ENCODE results near the gene FRK. TPM values are rescaled to one million over a fixed set of nuclear protein-coding genes. Genes with fewer than 3 reads are reported as not detected.

FRK gene
- polyA plus RNA-seq, 3 donors from 2014 or later = not detected

GRCh38 chr6:116040993-116041392 lies 19.7 kb downstream of the FRK start:
- Mint-ChIP-seq H3K27ac (no peak overlapping the region), H3K27me3 (ENCODE audit: low read depth in 3 of 3) (peaks cover 0 to 18% (median 5%) of the 10 kb centered on the region in 3 donors), H3K4me3 (no peak overlapping the region), H3K4me1 (no peaks in the 10 kb centered on the region), H3K36me3 (no peaks in the 10 kb centered on the region), H3K9me3 (peaks cover 0 to 6% (median 0%) of the 10 kb centered on the region in 6 donors)
- no peak for DNase-seq

DNA sequence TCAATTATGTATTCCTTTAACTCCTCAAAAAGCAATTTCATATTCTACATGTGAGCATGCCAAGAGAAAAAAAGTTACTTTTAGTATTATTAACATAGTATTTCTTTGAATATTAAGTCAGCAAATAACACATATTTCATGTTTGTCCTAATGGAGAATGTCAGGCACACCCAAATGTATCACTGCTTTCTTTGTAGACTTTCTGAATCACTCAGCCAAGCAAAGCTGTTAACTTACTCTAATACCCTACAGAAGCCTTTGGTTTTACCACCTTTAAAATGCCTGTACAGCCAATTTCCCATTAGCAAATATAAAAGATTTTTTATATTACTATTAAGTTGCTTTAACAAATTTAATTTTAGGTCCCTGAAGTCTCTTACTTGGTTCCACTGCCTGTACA lies 23.8 kb downstream of the FRK start:
- H3K27me3 Mint-ChIP-seq (ENCODE audit: low read depth in 3 of 3) = peaks cover 2 to 11% (median 5%) of the 10 kb centered on the region in 3 donors

GRCh38 chr6:116036075-116036773 lies 24.5 kb downstream of the FRK start:
- no peak overlapping the region for H3K4me3 Mint-ChIP-seq
- no peaks in the 10 kb centered on the region for H3K9me3 Mint-ChIP-seq
- no peak overlapping the region for H3K27ac Mint-ChIP-seq
- DNase-seq = no peak
- peaks cover 2 to 11% (median 5%) of the 10 kb centered on the region in 3 donors for H3K27me3 Mint-ChIP-seq (ENCODE audit: low read depth in 3 of 3)
- no peaks in the 10 kb centered on the region for H3K4me1 Mint-ChIP-seq
- H3K36me3 Mint-ChIP-seq = no peaks in the 10 kb centered on the region

More for the DNA sequence above, 23.8 kb downstream of the FRK start:
- H3K36me3 Mint-ChIP-seq = no peaks in the 10 kb centered on the region
- H3K4me1 Mint-ChIP-seq = no peaks in the 10 kb centered on the region
- no peaks in the 10 kb centered on the region for H3K9me3 Mint-ChIP-seq
- H3K4me3 Mint-ChIP-seq = no peak overlapping the region
- DNase-seq = no peak
- H3K27ac Mint-ChIP-seq = no peak overlapping the region

DNA sequence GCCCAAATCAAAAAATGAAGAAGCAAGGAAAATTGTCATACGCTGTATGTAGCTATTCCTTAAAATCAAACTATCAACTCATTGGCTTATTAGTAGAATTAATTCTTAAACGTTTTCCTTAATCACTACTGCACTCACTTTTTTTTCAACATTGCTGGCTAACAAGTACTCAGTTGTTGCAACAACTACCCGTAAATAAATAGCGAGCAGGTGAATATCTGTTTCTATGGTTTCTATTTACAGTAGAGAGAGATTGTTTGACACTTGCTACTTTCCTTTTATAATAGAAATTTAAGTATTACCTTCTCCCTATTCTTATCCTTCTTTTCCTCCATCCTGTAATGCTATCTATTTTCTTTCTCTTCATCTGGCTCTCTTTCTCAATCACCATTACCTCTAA lies 25.1 kb downstream of the FRK start:
- Mint-ChIP-seq H3K4me3 (no peak overlapping the region), H3K4me1 (no peaks in the 10 kb centered on the region), H3K9me3 (no peaks in the 10 kb centered on the region), H3K27ac (no peak overlapping the region), H3K36me3 (no peaks in the 10 kb centered on the region), H3K27me3 (ENCODE audit: low read depth in 3 of 3) (peaks cover 2 to 9% (median 5%) of the 10 kb centered on the region in 3 donors)
- DNase-seq = no peak

DNA sequence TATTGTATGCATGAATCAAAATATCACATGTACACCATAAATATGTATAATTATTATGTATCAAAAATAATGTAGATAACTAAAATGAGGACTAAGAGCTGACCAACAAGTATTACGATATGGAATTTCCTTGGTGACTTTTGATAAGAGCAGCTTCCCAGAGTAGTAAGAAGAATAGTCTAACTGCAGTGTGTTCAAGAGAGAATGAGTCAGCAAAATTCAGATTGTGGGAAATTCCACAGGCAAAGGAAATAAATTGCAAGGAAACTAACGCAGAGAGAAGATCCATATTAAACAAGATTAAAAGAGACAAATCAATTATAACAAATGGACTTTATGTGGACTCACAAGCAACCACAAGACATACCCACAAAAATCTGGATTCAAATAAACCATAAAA lies 26.4 kb downstream of the FRK start:
- Mint-ChIP-seq H3K4me3 (no peak overlapping the region), H3K27ac (no peak overlapping the region), H3K36me3 (no peaks in the 10 kb centered on the region), H3K4me1 (no peaks in the 10 kb centered on the region), H3K9me3 (no peaks in the 10 kb centered on the region), H3K27me3 (ENCODE audit: low read depth in 3 of 3) (peaks cover 5 to 7% (median 5%) of the 10 kb centered on the region in 3 donors)
- DNase-seq = no peak

DNA sequence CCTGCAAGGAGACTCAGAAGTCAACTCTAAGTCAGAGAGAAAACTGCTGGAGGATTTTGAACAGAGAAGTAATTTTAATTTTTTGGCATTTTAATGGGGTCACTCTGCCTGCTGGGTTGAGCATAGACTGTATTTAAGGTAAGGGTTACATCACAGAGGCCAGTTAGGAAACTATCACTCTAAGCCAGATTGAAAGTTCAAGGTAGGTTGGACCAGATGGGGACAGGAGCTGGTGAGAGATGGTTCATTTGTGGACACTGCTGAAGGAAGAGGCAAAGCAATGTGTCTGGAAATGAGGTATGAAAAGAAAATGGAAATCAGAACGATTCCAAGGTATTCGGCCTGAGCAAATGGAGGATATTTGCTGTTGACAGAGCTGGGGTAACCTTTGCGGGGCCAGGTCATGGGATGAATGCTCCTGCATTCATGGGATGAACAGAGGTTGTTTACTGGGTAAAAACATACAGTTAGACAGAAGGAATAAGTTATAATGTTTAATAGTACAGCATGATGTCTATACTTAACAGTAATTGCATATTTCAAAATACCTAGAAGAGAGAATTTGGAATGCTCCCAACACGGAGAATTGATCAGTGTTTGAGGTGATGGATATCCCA lies 26.9 kb downstream of the FRK start:
- Mint-ChIP-seq H3K4me3 (no peak overlapping the region), H3K9me3 (no peaks in the 10 kb centered on the region), H3K4me1 (no peaks in the 10 kb centered on the region), H3K27me3 (ENCODE audit: low read depth in 3 of 3) (peaks cover 2 to 5% (median 5%) of the 10 kb centered on the region in 3 donors), H3K36me3 (no peaks in the 10 kb centered on the region), H3K27ac (no peak overlapping the region)
- DNase-seq = no peak

GRCh38 chr6:116030770-116031169 lies 29.9 kb downstream of the FRK start:
- Mint-ChIP-seq H3K27ac (no peak overlapping the region), H3K36me3 (no peaks in the 10 kb centered on the region), H3K27me3 (ENCODE audit: low read depth in 3 of 3) (peaks cover 0 to 7% (median 0%) of the 10 kb centered on the region in 3 donors), H3K4me1 (no peaks in the 10 kb centered on the region), H3K4me3 (no peak overlapping the region), H3K9me3 (no peaks in the 10 kb centered on the region)
- no peak for DNase-seq

DNA sequence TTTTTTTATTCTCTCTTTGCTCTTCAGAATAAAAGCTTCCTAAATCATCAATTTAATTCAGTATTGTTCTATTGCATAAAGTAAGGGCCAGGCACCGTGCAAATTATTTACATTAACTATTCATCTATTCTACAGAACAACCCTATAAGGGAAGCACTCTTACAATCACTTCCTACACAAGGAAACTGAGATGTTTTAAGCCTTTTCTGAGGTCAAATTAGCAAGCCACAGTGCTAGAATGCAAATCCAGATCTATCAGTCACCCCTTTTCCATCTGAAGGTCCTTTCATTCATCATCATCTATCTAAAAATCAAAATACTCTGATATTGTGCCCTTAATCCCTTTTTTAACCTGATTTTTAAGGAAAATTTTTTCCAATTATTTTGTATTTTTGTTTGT lies 31.2 kb downstream of the FRK start:
- H3K4me3 Mint-ChIP-seq = no peak overlapping the region
- H3K36me3 Mint-ChIP-seq = no peaks in the 10 kb centered on the region
- H3K27me3 Mint-ChIP-seq (ENCODE audit: low read depth in 3 of 3) = peaks cover 0 to 5% (median 0%) of the 10 kb centered on the region in 3 donors
- H3K4me1 Mint-ChIP-seq = no peaks in the 10 kb centered on the region
- no peak for DNase-seq
- no peaks in the 10 kb centered on the region for H3K9me3 Mint-ChIP-seq
- H3K27ac Mint-ChIP-seq = no peak overlapping the region

DNA sequence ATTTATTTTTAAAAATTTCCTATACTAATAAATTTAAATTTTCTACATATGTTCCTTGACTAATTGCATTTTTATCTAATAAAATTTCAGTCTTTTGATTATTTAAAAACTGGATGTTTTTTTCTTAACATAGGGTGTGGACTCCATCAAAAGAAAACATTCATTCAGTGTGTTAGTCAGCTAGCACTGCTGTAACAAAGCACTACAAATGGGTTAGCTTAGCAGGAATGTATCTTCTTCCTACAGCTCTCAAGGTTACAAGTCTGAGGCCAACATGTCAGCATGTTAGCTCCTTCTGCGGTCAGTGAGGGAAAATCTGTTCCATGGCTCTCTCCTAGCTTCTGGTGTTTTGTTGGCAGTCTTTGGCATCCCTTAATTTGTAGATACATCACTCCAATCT lies 32.5 kb downstream of the FRK start:
- Mint-ChIP-seq H3K27ac (no peak overlapping the region), H3K4me1 (no peaks in the 10 kb centered on the region), H3K36me3 (no peaks in the 10 kb centered on the region), H3K4me3 (no peak overlapping the region), H3K9me3 (no peaks in the 10 kb centered on the region), H3K27me3 (ENCODE audit: low read depth in 3 of 3) (peaks cover 0 to 5% (median 0%) of the 10 kb centered on the region in 3 donors)
- DNase-seq = no peak

DNA sequence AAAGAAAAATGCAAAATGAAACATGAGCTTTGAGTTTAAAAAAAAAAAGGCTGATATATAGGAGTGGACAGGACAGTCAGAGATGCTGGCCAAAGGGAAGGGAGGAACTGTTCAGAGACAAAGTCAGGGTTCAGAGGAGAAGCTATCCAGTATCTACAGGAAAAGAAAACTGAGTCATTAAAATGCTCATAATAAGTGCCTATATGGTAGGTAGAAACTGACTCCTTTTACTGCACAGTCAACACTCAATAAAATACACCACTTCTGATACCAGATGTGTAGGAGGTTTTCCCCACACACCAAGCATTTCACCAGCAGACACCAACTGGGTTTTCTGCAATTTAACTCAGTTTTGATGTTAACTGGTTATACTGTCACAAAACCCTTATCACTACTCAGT lies 32.9 kb downstream of the FRK start:
- Mint-ChIP-seq H3K9me3 (no peaks in the 10 kb centered on the region), H3K27ac (no peak overlapping the region), H3K4me1 (no peaks in the 10 kb centered on the region), H3K4me3 (no peak overlapping the region), H3K36me3 (no peaks in the 10 kb centered on the region), H3K27me3 (ENCODE audit: low read depth in 3 of 3) (peaks cover 0 to 5% (median 0%) of the 10 kb centered on the region in 3 donors)
- no peak for DNase-seq

GRCh38 chr6:116025405-116025804 lies 35.3 kb downstream of the FRK start:
- Mint-ChIP-seq H3K27ac (no peak overlapping the region), H3K4me3 (no peak overlapping the region), H3K36me3 (no peaks in the 10 kb centered on the region), H3K4me1 (no peaks in the 10 kb centered on the region), H3K9me3 (no peaks in the 10 kb centered on the region), H3K27me3 (ENCODE audit: low read depth in 3 of 3) (peaks cover 0 to 5% (median 0%) of the 10 kb centered on the region in 3 donors)
- no peak for DNase-seq

DNA sequence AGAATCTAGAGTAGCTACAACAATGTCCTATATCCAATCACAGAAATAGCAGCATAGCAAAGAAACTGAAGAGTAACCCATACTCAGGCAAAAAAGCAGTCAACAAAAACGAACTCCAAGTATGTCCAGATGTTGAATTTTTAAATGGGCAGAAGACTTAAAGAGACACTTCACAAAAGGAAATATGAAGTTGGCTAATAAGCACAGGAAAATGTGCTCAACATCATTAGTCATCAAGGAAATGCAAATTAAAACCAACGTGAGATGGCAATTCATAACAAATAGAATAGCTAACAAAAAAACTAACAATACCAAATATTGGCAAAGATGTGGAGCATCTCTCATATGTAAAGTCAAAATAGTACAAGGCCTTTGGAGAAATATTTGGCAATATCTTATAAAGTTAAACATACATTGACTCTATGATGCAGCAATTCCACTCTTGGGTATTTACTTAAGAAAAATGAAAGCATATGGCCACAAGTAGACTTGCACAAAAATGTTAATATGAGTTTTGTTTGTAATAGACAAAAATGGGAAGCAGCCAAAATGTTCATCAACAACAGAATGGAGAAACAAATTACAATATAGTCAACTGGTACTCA lies 37.7 kb downstream of the FRK start:
- H3K27ac Mint-ChIP-seq = no peak overlapping the region
- no peaks in the 10 kb centered on the region for H3K4me1 Mint-ChIP-seq
- no peaks in the 10 kb centered on the region for H3K36me3 Mint-ChIP-seq
- H3K9me3 Mint-ChIP-seq = no peaks in the 10 kb centered on the region
- peaks cover 0 to 4% (median 3%) of the 10 kb centered on the region in 3 donors for H3K27me3 Mint-ChIP-seq (ENCODE audit: low read depth in 3 of 3)
- no peak for DNase-seq
- no peak overlapping the region for H3K4me3 Mint-ChIP-seq

GRCh38 chr6:116020738-116021137 lies 40.0 kb downstream of the FRK start:
- H3K27me3 Mint-ChIP-seq (ENCODE audit: low read depth in 3 of 3) = peaks cover 0 to 5% (median 2%) of the 10 kb centered on the region in 3 donors
- H3K4me3 Mint-ChIP-seq = no peak overlapping the region
- no peak overlapping the region for H3K27ac Mint-ChIP-seq
- H3K36me3 Mint-ChIP-seq = no peaks in the 10 kb centered on the region
- DNase-seq = no peak
- H3K9me3 Mint-ChIP-seq = no peaks in the 10 kb centered on the region
- H3K4me1 Mint-ChIP-seq = no peaks in the 10 kb centered on the region

- no peak overlapping the region for H3K4me3 Mint-ChIP-seq
- no peaks in the 10 kb centered on the region for H3K9me3 Mint-ChIP-seq
- DNase-seq = no peak
- peaks cover 2 to 5% (median 2%) of the 10 kb centered on the region in 3 donors for H3K27me3 Mint-ChIP-seq (ENCODE audit: low read depth in 3 of 3)
- no peaks in the 10 kb centered on the region for H3K36me3 Mint-ChIP-seq
- H3K4me1 Mint-ChIP-seq = no peaks in the 10 kb centered on the region
- no peak overlapping the region for H3K27ac Mint-ChIP-seq
Measured at GRCh38 chr6:116019428-116019827, 41.3 kb downstream of the FRK start.
